Loucy (cell line): ENCODE measurements around the gene INSYN2B.

ENCODE experiments used
- H2AFZ ChIP-seq: fragments of 200-600 bp; sonication (generic); 2 replicates; pipeline ENCODE4 v1.6.0; 2016; ENCODE audit warnings: antibody characterized with exemption, mild to moderate bottlenecking, low read length, moderate library complexity
- H3F3A ChIP-seq: fragments of 200-600 bp; 2 replicates; pipeline ENCODE4 v1.6.0; 2016; ENCODE audit warnings: antibody characterized with exemption, low read depth, mild to moderate bottlenecking
- H3K27me3 ChIP-seq: fragments of 200-600 bp; sonication (generic); 2 replicates; pipeline ENCODE4 v1.6.1; 2014; ENCODE audit warnings: low read length, mild to moderate bottlenecking; ENCODE audit not compliant: insufficient read depth, poor library complexity, severe bottlenecking
- H3K36me3 ChIP-seq: fragments of 200-600 bp; sonication (generic); 2 replicates; pipeline ENCODE4 v1.6.1; 2016; ENCODE audit warnings: low read length; ENCODE audit not compliant: insufficient read depth
- H3K4me1 ChIP-seq: fragments of 200-600 bp; sonication (generic); 2 replicates; pipeline ENCODE4 v1.5.1; 2014; ENCODE audit warnings: low read length, mild to moderate bottlenecking; ENCODE audit not compliant: insufficient read depth, poor library complexity, severe bottlenecking
- H3K4me2 ChIP-seq: fragments of 200-600 bp; sonication (generic); 2 replicates; pipeline ENCODE4 v1.6.0; 2014; ENCODE audit warnings: antibody characterized with exemption, low read length, low read depth, mild to moderate bottlenecking; ENCODE audit not compliant: poor library complexity, severe bottlenecking
- H3K4me3 ChIP-seq: fragments of 200-600 bp; sonication (generic); 2 replicates; pipeline ENCODE4 v1.5.1; 2014; ENCODE audit warnings: low read length, mild to moderate bottlenecking, mixed read lengths; ENCODE audit not compliant: poor library complexity, severe bottlenecking
- H3K79me2 ChIP-seq: fragments of 200-600 bp; sonication (generic); 2 replicates; pipeline ENCODE4 v1.6.1; 2014; ENCODE audit warnings: low read length; ENCODE audit not compliant: insufficient read depth
- H3K9ac ChIP-seq: fragments of 200-600 bp; sonication (generic); 2 replicates; pipeline ENCODE4 v1.6.0; 2014; ENCODE audit warnings: mild to moderate bottlenecking, low read depth, low read length, moderate library complexity; ENCODE audit not compliant: poor library complexity, severe bottlenecking
- H3K9me2 ChIP-seq: fragments of 200-600 bp; sonication (generic); replicated peaks from 2 replicates; pipeline ENCODE4 v1.6.1; 2016; ENCODE audit warnings: low read depth, low read length, mixed read lengths
- H3K9me3 ChIP-seq: fragments of 200-600 bp; sonication (generic); 2 replicates; pipeline ENCODE4 v1.6.1; 2014; ENCODE audit warnings: mild to moderate bottlenecking, antibody characterized with exemption, low read length, low read depth; ENCODE audit not compliant: insufficient read depth
- H4K20me1 ChIP-seq: fragments of 200-600 bp; sonication (generic); 2 replicates; pipeline ENCODE4 v1.6.0; 2014; ENCODE audit warnings: antibody characterized with exemption, low read length, mild to moderate bottlenecking; ENCODE audit not compliant: insufficient read depth, poor library complexity, severe bottlenecking
- EZH2phosphoT487 ChIP-seq: fragments of 200-600 bp; IDR thresholded peaks from 2 replicates; pipeline ENCODE4 v1.6.1; 2018; ENCODE audit warnings: antibody characterized with exemption, mild to moderate bottlenecking, moderate library complexity, borderline replicate concordance
- TF ChIP-seq, protein P1 (sequence below): fragments of 200-600 bp; sonication (generic); conservative IDR thresholded peaks from 2 replicates; pipeline ENCODE4 v1.5.1; 2014; ENCODE audit warnings: mild to moderate bottlenecking, antibody characterized with exemption, low read length

INSYN2B gene

DNA sequence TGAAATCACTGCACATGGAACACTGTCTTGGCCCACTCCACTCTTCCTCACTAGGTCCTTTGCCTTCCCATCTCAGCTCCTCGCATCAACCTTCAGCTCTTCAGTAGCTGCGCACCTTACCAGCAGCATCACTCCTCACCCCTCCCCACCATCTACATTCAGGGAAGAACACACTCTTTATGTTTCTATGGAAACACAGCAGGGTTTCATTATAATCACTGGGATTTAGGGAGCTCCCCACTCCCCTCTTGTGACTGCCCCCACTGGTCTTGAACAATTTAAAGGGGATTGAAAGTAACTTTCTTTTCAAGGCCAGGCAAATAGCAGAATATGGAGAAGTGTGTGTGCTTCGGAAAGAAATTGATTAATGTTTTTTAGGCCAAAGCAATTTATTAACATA lies 111.2 kb downstream of the INSYN2B start:
- H3K9ac ChIP-seq, result no peak overlapping the region
- H4K20me1 ChIP-seq, result no peaks in the 10 kb centered on the region
- H3K27me3 ChIP-seq, result no peaks in the 10 kb centered on the region
- H3K36me3 ChIP-seq, result peaks cover 15% of the 10 kb centered on the region; the same call in 1 of the 2 replicates
- no peaks in the 10 kb centered on the region for H3K79me2 ChIP-seq
- H3K4me1 ChIP-seq, result no peaks in the 10 kb centered on the region
- TF ChIP-seq, protein P1, sequence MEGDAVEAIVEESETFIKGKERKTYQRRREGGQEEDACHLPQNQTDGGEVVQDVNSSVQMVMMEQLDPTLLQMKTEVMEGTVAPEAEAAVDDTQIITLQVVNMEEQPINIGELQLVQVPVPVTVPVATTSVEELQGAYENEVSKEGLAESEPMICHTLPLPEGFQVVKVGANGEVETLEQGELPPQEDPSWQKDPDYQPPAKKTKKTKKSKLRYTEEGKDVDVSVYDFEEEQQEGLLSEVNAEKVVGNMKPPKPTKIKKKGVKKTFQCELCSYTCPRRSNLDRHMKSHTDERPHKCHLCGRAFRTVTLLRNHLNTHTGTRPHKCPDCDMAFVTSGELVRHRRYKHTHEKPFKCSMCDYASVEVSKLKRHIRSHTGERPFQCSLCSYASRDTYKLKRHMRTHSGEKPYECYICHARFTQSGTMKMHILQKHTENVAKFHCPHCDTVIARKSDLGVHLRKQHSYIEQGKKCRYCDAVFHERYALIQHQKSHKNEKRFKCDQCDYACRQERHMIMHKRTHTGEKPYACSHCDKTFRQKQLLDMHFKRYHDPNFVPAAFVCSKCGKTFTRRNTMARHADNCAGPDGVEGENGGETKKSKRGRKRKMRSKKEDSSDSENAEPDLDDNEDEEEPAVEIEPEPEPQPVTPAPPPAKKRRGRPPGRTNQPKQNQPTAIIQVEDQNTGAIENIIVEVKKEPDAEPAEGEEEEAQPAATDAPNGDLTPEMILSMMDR, result no peak
- TF ChIP-seq EZH2phosphoT487, result no peak
- no peak overlapping the region for H3K4me3 ChIP-seq
- no peak overlapping the region for H2AFZ ChIP-seq
- H3F3A ChIP-seq, result no peaks in the 10 kb centered on the region
- no peaks in the 10 kb centered on the region for H3K9me2 ChIP-seq
- no peaks in the 10 kb centered on the region for H3K9me3 ChIP-seq
- no peak overlapping the region for H3K4me2 ChIP-seq

- Histone ChIP-seq H3K9me2 (no peaks in the 10 kb centered on the region), H3K79me2 (no peaks in the 10 kb centered on the region), H4K20me1 (no peaks in the 10 kb centered on the region), H3K4me2 (no peak overlapping the region), H2AFZ (no peak overlapping the region), H3K36me3 (peaks cover 15% of the 10 kb centered on the region; the same call in 1 of the 2 replicates), H3K9me3 (no peaks in the 10 kb centered on the region), H3K9ac (no peak overlapping the region), H3K27me3 (no peaks in the 10 kb centered on the region), H3K4me3 (no peak overlapping the region), H3F3A (no peaks in the 10 kb centered on the region), H3K4me1 (peaks cover 3% of the 10 kb centered on the region)
- no peak for TF ChIP-seq EZH2phosphoT487
- TF ChIP-seq, protein P1, result no peak
These were observed 112.9 kb downstream of the INSYN2B start for GRCh38 chr5:169867347-169867746.

- Histone ChIP-seq H3K4me1 (peaks cover 21% of the 10 kb centered on the region), H3K9me3 (no peaks in the 10 kb centered on the region), H3K4me2 (no peak overlapping the region), H3K79me2 (no peaks in the 10 kb centered on the region), H3K9ac (no peak overlapping the region), H3K27me3 (no peaks in the 10 kb centered on the region), H3K36me3 (peaks cover 15% of the 10 kb centered on the region; the same call in 1 of the 2 replicates), H4K20me1 (no peaks in the 10 kb centered on the region), H3K9me2 (no peaks in the 10 kb centered on the region), H3K4me3 (no peak overlapping the region), H2AFZ (no peak overlapping the region), H3F3A (no peaks in the 10 kb centered on the region)
- TF ChIP-seq, protein P1, result no peak
- no peak for TF ChIP-seq EZH2phosphoT487
These were observed 115.8 kb downstream of the INSYN2B start for GRCh38 chr5:169864483-169864882.
